ENCODE results near the gene MAPK8IP3.

The MAPK8IP3 gene

DNA sequence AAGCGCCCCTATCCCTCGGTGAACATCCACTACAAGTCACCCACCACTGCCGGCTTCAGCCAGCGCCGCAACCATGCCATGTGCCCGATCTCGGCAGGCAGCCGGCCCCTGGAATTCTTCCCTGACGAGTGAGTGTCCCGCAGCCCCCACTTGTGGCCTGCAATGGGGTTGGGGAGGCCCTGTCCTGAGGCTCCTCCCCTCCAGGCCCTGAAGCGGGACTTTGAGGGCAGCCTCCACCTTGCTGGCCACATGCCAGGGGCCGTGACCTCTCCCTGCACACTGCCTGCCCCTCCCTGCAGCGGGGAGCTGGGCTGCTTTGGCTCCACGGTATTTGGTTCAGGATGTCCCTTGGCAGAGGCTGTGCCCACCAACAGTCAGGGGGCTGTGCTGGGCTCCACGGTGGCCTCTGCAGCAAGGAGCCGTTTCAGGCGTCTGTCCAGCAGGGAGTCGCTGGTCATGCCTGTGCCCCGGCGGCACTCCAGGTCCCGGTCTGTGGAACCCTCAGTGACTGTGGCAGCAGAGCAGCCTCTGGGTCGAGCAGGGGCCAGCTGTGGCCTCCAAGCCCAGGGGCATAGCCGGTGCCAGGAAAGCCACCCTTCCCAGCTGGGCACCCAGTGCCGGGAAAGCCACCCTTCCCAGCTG, 57.0 kb downstream of the MAPK8IP3 start:
- DNase-seq: no peak

DNA sequence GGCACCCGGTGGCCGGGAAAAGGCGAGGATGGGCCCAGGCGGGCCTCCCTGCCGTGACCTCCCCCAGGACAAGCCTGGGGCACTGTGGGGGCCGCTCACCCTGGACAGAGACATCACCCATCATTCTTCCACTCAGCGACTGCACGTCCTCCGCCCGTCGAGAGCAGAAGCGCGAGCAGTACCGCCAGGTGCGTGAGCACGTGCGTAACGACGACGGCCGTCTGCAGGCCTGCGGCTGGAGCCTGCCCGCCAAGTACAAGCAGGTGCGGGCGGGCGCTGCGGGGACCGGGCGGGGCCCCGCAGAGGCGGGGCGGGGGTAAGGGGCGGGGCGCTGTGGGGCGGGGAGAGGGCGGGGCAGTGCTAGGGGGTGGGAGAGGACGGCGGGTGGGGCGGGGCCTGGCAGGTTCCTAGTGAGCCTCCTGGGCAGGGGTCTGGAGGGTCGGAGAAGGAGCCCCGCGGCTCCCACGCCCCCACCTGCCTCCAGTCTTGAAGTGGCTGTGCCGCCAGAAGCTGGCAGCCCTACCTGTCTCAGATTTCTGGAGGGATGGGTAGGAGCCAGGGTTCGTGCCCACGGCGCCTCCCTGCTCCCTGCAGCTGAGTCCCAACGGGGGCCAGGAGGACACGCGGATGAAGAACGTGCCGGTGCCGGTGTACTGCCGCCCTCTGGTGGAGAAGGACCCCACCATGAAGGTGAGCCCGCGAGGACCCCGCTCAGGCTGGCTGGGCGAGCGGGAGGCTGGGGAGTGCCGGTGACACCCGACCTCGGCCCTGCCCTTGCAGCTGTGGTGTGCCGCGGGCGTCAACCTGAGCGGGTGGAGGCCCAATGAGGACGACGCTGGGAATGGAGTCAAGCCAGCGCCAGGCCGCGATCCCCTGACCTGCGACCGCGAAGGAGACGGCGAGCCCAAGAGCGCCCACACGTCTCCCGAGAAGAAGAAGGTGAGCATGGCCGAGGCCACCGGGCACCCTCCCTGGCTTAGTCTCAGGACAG, 57.8 kb downstream of the MAPK8IP3 start:
- DNase-seq: peak; percentile 18

DNA sequence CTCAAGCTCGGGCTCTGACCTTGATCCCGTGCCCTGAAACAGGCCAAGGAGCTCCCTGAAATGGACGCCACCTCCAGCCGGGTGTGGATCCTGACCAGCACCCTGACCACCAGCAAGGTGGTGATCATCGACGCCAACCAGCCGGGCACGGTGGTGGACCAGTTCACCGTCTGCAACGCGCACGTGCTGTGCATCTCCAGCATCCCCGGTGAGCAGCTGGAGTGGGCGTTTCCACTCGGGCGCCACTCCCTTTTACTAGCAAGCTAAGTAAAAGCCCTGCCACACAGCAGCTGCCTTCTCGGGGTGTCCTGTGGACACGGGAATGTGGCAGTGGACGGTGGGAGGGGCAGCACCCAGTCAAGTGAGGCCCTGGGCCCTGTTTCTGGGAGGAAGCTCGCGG, 59.0 kb downstream of the MAPK8IP3 start:
- no peak for DNase-seq

DNA sequence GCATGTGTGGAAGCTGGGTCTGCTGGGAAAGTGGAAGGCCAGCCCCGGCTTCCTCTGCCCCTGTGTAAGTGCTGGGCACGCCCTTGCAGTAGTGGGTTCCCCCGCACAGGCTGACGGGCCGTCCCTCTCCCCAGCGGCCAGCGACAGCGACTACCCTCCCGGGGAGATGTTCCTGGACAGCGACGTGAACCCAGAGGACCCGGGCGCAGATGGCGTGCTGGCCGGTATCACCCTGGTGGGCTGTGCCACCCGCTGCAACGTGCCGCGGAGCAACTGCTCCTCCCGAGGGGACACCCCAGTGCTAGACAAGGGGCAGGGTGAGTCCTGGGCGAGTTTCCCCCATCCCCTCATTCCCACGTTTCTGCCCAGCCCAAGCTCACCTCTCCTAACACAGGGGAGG, 59.8 kb downstream of the MAPK8IP3 start:
- no peak for DNase-seq

DNA sequence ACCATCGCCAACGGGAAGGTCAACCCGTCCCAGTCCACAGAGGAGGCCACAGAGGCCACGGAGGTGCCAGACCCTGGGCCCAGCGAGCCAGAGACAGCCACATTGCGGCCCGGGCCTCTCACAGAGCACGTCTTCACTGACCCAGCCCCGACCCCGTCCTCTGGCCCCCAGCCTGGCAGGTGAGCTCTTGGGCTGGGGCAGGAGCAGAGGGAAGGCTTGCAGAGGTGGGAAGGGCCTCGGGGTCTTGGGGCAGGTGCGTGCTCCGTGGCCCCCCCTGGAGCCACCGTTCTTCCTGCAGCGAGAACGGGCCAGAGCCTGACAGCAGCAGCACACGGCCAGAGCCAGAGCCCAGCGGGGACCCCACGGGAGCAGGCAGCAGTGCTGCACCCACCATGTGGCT, 60.2 kb downstream of the MAPK8IP3 start:
- DNase-seq: no peak

DNA sequence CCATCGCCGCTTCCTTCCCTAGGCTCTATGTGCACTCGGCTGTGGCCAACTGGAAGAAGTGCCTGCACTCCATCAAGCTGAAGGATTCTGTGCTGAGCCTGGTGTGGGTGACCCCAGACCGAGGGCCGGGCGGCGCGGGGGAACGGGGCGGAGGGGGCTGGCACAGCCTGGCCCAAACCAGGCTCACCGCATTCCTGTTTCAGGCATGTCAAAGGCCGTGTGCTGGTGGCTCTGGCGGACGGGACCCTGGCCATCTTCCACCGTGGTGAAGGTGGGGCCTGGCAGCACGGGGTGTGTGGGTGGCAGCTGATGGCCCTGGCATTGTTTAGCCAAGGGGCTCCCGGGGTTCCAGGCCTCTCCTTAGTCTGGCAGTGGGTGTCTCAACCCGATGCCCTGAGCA, 60.7 kb downstream of the MAPK8IP3 start:
- DNase-seq: no peak

DNA sequence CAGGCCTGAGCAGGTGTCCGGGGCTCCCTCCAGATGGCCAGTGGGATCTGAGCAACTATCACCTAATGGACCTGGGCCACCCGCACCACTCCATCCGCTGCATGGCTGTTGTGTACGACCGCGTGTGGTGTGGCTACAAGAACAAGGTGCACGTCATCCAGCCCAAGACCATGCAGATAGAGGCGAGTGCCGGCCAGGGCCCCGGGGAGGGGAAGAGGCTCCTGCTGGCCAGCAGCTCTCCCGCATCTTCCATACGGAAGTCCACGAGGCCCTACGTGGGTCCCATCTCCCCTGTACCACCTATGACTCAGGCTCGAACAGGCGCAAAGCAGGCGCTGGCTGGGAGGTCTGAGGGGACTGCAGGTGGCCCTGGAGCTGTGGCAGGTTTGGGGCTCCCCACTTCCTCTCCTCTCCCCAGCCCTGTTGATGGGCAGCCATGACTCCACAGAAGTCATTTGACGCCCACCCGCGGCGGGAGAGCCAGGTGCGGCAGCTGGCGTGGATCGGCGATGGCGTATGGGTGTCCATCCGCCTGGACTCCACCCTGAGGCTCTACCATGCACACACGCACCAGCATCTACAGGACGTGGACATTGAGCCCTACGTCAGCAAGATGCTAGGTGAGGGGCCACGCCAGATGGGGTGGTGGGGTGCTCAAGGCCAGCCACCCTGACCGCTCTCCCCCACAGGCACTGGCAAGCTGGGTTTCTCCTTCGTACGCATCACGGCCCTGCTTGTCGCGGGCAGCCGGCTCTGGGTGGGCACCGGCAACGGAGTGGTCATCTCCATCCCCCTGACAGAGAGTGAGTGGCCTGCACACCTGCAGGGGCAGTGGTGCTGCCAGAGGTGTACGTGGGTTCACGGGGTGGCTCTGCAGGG, 61.4 kb downstream of the MAPK8IP3 start:
- no peak for DNase-seq

DNA sequence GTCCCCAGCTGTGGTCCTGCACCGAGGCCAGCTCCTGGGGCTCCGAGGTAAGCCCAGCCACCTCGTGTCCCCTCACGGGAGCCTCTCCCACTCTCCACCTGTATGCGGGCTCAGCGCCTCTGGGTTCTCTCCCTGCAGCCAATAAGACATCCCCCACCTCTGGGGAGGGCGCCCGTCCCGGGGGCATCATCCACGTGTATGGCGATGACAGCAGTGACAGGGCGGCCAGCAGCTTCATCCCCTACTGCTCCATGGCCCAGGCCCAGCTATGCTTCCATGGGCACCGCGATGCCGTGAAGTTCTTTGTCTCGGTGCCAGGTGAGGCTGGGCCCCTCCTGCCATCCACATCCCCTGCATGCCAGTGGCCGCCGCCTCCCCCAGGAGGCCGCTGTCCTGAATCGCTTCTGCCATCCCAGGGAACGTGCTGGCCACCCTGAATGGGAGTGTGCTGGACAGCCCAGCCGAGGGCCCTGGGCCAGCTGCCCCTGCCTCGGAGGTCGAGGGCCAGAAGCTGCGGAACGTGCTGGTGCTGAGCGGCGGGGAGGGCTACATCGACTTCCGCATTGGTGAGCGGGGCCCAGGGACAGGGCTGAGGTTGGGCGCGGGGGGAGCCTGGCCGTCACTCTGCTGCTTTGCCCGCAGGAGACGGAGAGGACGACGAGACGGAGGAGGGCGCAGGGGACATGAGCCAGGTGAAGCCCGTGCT, 62.2 kb downstream of the MAPK8IP3 start:
- no peak for DNase-seq

DNA sequence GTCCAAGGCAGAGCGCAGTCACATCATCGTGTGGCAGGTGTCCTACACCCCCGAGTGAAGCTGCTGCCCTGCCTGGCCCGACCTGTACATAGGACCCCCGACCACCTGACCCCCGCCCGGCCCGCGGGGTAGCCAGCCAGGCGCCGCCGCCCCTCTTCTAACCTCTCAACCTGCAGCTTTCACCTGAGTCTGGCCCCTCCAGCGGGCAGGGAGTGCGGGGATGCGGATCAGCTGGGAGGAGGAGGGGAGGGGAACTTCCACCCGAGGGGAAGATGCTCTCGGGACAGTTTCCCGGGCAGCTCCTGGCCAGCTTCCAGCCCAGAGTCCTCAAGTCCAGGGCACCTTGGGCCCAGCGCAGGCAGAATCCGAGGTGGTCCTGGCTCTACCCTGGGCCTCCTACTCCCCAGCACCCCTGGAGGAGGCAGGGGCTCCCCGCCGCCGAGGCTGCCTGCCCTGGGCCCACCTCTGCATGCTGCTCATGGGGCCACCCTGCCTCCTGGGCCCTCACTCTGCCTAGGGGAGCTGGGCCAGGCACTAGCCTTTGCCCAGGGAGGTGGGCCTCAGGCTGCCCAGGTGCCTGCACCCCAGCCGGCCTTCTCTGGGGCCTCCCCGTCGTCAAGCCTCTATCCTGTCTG, 62.9 kb downstream of the MAPK8IP3 start:
- no peak for DNase-seq

DNA sequence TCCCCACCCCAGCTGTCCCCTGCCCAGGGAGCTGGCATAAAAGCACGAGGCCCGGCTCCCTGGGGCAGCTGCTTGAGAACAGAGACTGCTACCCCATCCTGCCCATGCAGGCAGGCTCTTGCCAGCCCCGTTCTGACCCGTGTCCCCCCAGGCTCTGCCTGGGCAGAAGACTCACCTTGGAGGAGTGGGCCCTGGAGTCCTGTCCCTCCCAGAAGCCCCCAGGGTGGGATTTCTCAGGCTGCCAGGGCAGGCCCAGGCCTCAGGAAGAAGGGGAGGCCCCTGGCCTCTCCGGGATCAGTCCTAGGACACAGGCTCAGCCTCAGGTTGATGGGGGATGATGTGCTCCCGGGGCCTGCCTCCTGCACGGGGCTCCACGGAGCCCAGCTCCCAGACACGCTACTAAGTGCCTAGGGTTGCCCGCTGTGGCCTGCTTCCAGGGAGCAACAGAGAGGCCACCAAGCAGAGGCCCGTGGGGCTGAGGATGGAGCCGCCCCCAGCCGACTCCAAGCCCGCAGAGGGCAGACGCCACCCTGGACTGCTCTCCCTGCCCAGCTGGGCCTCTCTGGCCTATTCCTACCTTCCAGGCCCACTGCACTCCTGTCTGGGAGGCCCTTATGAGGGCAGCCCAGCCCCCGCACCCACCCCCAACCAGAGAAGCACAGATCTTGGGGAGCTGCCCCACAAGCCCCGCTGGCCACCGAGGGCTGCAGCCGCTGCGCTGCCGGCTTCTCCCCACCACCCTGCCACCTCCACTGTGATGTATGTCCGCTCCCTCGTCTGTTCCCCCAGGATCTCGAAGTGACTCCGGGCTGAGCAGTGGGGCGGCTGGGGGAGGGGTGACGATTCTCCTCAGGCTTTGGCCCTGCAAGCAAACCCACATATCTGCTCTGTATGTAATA, 63.7 kb downstream of the MAPK8IP3 start:
- no peak for DNase-seq

DNA sequence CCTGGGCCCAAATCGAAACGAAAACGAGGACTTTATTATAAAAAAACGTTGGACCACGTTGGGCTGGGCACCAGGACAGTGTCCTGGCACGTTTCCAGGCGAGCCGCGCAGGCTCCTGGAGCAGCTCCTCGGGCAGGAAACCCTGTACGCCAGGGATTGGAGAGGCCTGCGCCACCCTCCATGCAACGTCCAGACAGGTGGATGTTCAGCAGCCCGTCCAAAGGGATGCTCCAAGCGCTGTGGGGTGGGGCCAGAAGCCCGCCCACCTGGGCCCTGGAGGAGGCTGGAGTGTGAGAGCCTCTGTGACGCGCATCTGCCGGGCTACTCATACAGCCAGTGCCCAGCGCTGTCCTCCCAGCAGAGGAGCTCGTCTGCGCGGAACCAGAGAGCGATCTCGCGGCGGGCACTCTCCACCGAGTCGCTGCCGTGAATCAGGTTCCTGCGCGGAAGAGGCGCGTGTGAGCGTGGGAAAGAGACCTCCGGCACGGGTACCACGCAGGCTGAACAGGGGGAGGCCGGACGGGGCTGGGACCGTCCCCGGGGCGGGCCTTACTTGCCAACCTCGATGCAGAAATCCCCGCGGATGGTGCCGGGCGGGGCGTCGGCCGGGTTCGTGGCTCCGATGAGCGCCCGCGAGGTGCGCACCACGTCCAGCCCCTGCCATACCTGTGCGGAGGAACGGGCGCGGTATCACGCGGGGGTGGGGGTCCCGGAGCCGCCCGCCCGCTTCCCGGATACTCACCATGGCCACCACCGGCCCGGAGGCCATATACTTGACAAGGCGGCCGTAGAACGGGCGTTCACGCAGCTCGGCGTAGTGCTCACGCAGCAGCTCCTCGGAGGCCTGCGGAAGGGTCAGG, 64.6 kb downstream of the MAPK8IP3 start:
- DNase-seq: no peak

DNA sequence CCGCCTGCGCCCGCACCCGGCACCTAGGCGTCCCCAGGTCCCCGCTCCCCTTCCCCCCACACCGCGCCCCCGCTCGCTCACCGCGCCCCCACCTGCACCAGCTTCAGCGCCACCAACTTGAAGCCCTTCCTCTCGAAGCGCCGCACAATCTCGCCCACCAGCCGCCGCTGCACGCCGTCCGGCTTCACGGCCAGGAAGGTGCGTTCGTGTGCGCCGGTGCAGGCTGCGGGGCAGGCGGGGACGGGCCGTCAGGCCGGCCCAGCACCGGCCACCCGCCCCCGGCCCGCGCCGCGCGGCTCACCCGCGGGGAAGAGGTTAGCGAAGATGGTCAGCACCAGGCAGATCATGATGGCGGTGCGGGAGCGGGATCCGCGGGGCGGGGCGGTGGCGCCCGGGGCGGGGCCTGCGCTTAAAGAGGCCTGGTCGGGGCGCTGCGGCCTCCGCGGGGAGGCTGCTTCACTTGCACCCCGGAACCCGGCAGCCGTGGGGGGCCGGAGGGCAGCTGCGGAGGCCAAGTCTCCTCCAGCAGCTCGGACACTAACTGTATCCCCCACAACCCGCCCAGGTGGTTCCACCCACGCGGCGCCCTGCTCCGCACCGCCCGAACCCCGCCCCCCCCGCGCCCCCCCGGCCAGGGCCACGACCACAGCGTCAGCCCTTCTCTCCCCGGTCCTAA, 65.3 kb downstream of the MAPK8IP3 start, which contains the start of gene NME3:
Gene NME3, minus strand, starts transcription at position 356 of the 676 bp plus-strand sequence. Its CDS starts 9 bp downstream, at position 347.
- DNase-seq: no peak

DNA sequence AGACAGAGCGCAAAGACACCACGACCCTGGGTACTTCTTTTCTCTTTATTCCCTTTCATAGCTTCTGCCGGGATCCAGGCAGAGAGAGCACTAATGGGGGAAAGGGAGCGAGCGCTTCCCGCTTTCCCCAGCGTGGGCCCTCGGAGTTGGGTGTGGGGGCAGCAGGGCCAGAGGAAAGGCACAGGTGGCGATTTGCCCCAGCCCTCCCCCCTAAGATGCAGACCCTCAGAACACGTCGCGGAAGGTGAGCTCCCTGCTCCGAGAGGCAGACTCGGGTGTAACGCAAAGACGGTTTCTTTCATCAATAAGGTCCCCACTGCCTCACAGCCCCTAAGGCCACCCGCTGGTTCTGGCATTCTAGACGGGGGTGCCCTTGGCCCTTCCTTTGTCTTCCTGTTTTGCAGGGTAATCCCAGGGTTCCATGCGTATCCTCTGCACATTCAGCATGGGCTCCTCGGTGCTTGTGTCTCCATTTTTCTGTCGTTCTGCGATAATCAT, 65.9 kb downstream of the MAPK8IP3 start:
- no peak for DNase-seq

DNA sequence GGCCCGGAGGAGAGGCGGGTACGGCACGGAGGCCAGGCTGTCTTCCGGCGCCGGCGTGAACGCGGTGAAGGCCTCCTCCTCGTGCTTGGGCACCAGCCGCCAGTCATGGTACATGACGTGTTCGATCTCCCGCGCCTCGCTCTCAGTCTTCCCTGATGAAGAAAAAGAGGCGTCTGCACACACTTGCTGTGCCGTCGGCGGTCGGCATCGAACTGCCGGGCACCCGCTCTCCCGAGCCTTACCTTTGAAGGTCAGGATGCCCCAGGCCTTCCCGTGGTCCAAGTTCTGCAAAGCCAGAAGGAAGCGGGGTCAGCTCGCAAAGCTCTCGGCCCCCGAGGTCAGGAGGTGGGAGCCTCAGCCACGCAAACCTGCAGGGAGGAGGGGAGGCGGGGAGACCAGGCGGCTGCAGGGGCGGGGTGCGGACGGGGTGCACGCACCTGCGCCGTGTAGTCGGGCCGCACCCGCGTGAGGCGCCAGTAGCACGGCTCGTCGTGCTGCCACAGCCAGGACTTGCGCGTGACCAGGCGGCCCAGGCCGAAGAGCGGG, 66.4 kb downstream of the MAPK8IP3 start, which contains the start of gene EME2:
Gene EME2, plus strand, starts transcription at position 449 of the 546 bp plus-strand sequence. CDS start 418 bp downstream, outside the sequence.
- no peak for DNase-seq

DNA sequence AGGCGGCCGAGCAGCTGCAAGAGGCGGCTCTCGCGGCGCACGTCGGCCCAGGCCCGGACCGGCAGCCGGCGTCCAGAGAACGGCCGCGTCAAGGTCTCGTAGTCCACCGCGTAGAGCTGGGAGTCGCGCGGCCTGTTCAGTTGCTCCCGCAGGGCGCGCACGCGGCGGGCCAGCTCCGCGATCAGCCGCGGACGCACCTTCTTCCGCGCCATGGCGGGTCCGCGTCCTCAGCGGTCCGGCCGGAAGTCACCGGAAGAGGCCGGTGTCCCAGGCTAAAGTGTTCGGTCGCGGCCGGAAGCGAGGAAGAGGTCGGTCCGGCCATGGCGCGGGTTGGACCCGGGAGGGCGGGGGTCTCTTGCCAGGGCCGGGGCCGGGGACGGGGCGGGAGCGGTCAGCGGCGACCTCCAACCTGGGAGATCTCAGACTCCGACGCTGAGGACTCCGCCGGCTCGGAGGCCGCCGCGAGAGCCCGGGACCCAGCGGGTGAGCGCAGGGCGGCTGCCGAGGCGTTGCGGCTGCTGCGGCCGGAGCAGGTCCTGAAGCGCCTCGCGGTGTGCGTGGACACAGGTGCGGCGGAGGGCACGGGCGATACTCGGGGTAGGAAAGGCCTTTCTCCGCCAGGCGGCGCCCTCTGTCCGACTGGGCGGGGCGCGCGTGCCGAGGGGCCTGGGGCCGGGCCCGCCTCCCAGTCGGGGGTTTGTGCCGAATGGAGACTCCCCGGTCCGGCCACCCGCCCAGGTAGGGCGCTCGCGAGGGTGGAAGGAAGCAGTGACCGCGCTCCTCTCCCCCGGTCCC, 67.1 kb downstream of the MAPK8IP3 start, which contains the start of gene MRPS34:
Gene MRPS34, minus strand, starts transcription at position 227 of the 795 bp plus-strand sequence. Its CDS starts 15 bp downstream, at position 212.
- peak; percentile 42 for DNase-seq

DNA sequence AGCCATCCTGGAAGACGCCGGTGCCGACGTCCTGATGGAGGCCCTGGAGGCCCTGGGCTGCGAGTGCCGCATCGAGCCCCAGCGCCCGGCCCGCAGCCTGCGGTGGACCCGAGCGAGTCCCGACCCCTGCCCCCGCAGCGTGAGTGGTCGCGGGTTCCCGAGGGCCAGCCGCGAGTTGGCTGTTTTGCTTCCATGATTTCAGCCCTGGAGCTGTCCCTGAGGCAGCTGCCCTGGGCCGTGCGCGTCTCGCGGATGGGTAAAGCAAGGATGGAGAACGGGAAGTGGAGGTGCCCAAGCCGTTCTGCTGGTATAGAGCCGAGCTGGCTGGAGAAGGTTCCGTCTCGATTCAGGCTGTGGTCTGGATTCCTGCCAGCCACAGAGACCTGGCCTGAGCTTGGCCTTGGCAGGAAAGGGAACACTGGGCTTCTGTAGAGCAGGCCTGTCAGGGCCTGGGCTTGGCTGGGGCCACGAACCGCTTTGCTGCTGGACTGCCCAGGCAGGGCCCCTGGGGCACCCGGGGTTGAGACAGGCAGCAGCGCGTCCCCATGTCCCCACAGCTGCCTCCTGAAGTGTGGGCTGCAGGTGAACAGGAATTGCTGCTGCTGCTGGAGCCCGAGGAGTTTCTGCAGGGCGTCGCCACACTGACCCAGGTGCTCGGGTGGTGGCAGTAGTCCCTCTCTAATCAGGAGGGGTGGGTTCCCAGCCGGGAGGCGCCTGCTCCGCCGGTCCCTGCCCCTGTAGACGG, 67.9 kb downstream of the MAPK8IP3 start:
- no peak for DNase-seq

DNA sequence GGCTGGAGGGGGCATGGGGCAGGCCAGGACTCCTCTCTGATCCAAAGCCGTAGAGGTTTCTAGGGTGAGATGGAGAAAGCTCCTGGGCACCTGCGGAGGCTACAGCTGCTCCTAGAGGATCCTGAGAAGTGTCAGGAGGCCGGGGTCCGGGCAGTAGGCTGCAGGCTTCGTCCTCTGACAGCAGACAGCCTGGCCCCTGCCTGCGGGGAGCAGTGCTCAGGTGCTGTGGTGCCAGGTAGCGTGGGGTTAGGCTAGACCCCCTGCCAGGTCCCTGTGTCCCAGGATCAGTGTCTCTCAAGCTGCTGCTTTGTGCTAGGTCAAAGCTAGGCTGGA, 68.4 kb downstream of the MAPK8IP3 start:
- no peak for DNase-seq
